ENCODE results near the gene CCDC170.

- TF ChIP-seq, protein P1, sequence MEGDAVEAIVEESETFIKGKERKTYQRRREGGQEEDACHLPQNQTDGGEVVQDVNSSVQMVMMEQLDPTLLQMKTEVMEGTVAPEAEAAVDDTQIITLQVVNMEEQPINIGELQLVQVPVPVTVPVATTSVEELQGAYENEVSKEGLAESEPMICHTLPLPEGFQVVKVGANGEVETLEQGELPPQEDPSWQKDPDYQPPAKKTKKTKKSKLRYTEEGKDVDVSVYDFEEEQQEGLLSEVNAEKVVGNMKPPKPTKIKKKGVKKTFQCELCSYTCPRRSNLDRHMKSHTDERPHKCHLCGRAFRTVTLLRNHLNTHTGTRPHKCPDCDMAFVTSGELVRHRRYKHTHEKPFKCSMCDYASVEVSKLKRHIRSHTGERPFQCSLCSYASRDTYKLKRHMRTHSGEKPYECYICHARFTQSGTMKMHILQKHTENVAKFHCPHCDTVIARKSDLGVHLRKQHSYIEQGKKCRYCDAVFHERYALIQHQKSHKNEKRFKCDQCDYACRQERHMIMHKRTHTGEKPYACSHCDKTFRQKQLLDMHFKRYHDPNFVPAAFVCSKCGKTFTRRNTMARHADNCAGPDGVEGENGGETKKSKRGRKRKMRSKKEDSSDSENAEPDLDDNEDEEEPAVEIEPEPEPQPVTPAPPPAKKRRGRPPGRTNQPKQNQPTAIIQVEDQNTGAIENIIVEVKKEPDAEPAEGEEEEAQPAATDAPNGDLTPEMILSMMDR (IDR thresholded peaks at IDR 0.05): no peak
- no peak for TF ChIP-seq POLR2A (IDR thresholded peaks at IDR 0.05)
Measured at GRCh38 chr6:151592449-151593159, 98.8 kb downstream of the CCDC170 start.

Measured in lower leg skin (tissue), 3 donors.